ENCODE data around the gene DENND5B.

The DENND5B gene

DNA sequence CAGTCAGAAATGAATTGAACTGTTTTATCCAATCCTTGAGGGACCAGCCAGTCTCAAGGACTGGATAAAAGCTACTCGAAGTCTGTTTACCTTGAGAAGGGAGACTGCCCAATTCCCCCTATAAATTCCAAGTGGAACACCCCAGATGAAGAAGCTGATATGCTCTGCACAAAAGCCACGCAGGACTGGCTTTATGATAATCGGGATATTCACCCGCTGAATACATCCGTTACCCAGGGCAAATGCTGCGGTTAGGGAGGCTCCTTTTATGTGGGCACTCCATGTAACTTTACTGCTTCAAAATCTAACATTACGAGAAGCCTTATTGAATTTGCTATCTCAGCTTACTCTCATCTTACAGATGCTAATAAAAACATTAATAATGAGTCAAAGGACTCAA lies 119.1 kb downstream of the DENND5B start:
- no peak for DNase-seq (ENCODE audit: low read depth)

GRCh38 chr12:31471051-31471450 lies 119.9 kb downstream of the DENND5B start:
- DNase-seq (ENCODE audit: low read depth) = no peak

DNA sequence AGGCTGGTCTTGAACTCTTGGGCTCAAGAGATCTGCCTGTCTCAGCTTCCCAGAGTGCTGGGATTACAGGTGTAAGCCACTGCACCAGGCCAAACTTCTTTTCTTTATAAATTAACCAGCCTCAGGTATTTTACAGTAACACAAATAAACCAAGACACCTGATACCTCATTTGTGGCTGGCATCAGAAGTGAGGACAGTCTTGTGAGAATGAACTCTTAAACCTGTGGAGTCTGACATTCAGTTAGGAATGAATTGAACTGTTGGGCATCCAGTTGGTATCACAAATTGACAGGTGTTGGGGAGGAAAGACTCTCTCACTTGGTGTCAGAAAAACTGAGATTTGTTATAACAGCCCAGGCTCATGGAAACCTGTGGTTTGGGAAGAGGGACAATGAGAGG lies 120.5 kb downstream of the DENND5B start:
- DNase-seq (ENCODE audit: low read depth) = no peak

GRCh38 chr12:31466768-31467167 lies 124.2 kb downstream of the DENND5B start:
- no peak for DNase-seq (ENCODE audit: low read depth)

GRCh38 chr12:31465002-31465401 lies 125.9 kb downstream of the DENND5B start:
- no peak for DNase-seq (ENCODE audit: low read depth)

DNA sequence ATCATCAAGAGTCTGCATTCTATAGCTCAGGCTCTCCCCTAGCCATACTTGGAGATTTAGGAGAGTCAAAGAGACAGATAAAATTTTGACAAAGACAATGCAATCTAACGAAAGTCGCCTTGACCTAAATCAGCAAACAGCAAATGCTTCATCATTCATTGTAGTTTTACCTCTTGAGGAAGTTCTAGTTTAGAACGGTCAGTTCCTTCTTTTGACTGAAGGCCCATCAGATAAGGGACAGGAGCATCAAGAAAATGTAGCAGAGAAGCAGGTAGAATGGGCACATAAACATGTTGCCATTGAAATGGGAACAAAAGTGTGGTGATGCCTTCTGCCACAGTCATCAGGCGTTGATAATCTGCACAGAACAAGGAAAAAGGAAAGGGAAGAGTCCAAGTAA lies 130.9 kb downstream of the DENND5B start:
- no peak for DNase-seq (ENCODE audit: low read depth)

GRCh38 chr12:31456562-31456961 lies 134.4 kb downstream of the DENND5B start:
- DNase-seq (ENCODE audit: low read depth) = no peak

GRCh38 chr12:31444736-31445135 lies 146.2 kb downstream of the DENND5B start:
- DNase-seq (ENCODE audit: low read depth) = no peak

- no peak for DNase-seq (ENCODE audit: low read depth)
Measured at GRCh38 chr12:31440586-31440985, 150.3 kb downstream of the DENND5B start.

DNA sequence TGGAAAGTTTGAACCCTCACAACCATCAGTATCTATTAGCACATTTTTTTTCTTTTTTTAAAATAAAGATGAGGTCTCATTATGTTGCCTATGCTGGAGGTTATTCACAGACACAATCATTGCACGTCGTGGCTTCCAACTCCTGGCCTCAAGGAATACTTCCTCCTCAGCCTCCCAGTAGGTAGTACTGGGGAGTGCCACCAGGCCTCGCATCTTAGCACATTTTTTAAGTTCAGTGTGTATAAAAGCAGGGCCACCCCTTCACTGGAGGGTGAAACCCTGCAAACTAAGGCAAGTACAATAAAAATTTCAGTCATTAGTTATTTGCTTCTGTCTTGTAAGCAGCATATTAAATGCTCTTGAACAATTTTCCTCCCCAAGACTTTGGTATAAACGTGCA lies 150.8 kb downstream of the DENND5B start:
- no peak for DNase-seq (ENCODE audit: low read depth)

DNA sequence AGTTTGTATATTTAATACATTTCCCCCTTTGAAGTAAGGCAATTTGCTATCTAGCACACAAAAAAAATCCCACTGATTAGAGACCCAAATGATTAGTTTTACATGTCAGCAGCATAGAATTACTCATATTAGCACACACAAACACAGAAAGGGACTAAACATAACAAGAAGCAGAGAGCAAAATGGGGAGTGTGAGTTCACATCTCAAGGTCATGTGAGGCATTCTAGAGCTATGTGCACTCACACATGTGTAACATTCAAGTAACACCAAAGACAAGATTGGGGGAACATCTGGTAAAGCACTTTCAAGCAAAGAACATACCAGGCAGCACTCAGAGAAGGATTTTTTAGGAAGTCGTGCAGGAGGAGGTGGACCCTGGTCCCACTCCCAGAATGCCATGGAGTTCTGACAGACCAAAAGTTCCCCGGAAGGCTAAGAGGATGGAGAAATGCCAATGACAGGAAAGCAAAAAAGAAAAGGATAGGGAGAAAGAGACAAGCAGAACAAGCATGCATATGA lies 159.2 kb downstream of the DENND5B start:
- DNase-seq (ENCODE audit: low read depth) = no peak

DNA sequence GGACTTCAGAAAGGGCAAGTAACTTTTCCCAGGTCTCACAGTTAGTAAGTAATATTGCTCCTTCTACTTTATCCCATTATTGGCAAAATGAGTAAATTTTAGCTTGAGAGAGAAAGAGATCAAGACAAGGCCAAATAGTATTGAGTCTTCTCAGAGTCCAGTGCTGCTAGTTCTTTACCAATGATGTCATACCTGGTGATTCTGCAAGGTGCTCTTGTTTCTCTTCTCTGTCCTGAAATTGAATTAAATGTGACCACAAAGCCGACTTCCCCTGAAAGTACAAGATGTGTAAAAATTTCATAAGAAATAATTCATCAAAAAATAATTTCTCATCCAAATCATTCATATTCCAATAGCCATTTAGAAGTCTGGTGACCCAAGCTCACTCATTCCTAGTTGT lies 167.5 kb downstream of the DENND5B start:
- DNase-seq (ENCODE audit: low read depth) = no peak

GRCh38 chr12:31412292-31412801 lies 178.6 kb downstream of the DENND5B start:
- DNase-seq (ENCODE audit: low read depth) = no peak

GRCh38 chr12:31408763-31409162 lies 182.2 kb downstream of the DENND5B start:
- no peak for DNase-seq (ENCODE audit: low read depth)

DNA sequence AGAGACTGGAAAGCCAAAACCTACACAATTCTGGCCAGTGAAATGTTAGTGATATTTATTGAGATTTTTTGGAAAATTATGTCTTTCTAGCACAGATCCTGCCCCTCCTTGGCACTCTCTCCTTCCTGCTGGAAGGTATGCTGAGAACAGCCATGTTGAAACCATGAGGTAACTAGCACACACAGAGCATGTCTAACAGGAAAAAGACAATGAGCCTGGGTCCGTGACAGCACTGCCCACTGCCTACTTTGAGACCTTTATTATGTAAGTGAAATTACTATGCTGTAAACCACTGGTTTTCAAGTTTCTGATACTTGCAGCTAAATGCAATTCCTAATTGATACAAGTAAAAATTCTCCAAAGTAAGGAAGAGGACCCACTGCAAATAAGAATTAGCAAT lies 183.4 kb downstream of the DENND5B start:
- DNase-seq (ENCODE audit: low read depth) = no peak

- DNase-seq (ENCODE audit: low read depth) = no peak
Measured at GRCh38 chr12:31406345-31406744, 184.6 kb downstream of the DENND5B start.

DNA sequence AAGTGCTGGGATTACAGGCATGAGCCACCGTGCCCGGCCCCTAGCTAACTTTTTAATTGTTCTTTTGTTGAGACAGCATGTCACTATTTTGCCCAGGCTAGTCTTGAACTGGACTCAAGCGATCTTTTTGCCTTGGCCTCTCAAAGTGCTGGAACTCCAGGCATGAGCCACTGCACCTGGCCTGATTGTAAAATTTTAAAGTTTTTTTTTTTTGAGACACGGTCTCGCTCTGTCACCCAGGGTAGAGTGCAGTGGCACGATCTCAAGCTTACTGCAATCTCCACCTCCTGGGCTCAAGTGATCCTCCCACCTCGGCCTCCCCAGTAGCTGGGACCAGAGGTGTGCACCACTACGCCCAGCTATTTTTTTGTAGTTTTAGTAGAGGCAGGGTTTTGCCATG lies 185.9 kb downstream of the DENND5B start:
- DNase-seq (ENCODE audit: low read depth) = no peak

GRCh38 chr12:31403099-31403607 lies 187.8 kb downstream of the DENND5B start:
- peak; percentile 32 for DNase-seq (ENCODE audit: low read depth)

DNA sequence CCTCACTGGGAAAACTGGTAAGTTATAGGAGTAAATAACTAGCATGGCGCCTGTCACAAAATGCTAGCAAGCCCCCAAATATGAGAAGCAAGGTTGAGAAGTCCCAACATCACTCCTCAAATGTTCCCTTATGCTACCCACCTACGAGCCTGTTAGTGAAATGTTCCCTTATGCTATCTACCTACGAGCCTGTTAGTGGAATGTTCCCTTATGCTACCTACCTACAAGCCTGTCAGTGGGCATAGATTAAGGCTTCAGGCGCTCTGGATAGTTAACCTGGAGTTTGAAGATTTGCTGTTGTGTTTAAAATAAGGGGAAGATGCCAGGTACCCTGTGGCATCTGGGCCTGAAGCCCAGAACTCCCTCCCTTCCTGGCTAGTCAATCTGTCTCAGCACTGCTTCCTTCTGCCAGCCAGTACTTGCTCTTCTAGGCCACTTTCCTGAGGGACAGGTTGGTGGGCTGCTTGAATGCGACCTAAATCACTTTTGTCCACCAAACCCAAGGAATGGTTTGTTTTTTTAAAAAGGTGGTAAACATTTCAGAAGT lies 197.9 kb downstream of the DENND5B start:
- no peak for DNase-seq (ENCODE audit: low read depth)

DNA sequence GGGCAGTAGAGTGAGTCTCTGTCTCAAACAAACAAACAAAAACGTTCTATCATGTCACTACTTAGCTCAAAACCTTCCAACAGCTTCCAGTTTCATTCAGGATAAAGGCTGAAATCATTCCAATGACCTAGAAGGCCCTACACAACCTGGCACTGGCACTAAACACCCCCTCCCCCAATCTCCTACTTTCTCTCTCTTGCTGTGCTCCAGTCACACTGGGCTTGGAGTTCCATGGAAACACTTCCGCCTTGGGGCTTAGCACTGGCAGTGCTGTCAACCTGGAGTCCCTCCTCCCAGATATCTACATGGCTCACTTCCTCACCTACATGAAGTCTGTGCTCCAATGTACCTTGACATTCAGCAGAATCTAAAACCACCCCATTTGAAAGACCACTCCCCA lies 199.9 kb downstream of the DENND5B start:
- DNase-seq (ENCODE audit: low read depth) = no peak

- DNase-seq (ENCODE audit: low read depth) = no peak
Measured at GRCh38 chr12:31388713-31389112, 202.2 kb downstream of the DENND5B start.

DNA sequence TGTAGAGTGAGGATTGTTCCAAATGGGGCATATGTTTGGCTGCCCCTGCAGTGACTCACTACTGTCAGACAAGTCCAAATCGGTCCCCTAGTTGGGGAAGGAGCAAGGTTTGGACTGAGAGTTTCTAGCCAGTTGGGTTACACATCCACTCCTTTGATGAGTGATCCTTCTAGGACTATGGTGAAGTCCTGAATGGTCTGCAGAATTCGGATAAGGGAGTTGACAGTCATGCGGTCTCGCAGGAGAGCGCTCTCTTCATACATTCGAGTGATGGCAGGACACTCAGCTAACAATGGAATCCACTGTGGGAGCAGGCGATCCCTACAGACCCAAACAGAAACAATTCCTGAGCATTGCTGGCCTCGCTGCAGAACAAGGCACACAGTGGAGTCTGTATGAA lies 203.5 kb downstream of the DENND5B start:
- DNase-seq (ENCODE audit: low read depth) = no peak

- DNase-seq (ENCODE audit: low read depth) = no peak
Measured at GRCh38 chr12:31387011-31387410, 203.9 kb downstream of the DENND5B start.

GRCh38 chr12:31386364-31386777 lies 204.6 kb downstream of the DENND5B start:
- no peak for DNase-seq (ENCODE audit: low read depth)
